Tibial nerve (tissue), 4 donors: ENCODE results near the gene IL1A.

Source experiments
- CTCF ChIP-seq, 5 experiments: fragments of 200-600 bp in 3 of 5; fragments of 450-650 bp in 2 of 5; sonication (generic) in 3 of 5; IDR thresholded peaks; one replicate each; pipeline ENCODE4 v1.5.1; 2016 to 2019; ENCODE audit warnings: antibody characterized with exemption in 5 of 5, mild to moderate bottlenecking in 3 of 5, moderate library complexity in 2 of 5
- EP300 ChIP-seq, 2 donors: sonication (generic); formaldehyde crosslinking; IDR thresholded peaks; one replicate each; pipeline ENCODE4 v1.6.1; 2017; ENCODE audit warnings: antibody characterized with exemption in 2 of 2, mild to moderate bottlenecking in 1 of 2

- no peak for TF ChIP-seq CTCF (IDR thresholded peaks at IDR 0.05)
- TF ChIP-seq EP300 (IDR thresholded peaks at IDR 0.05): no peak
These were observed 11.5 kb upstream of the IL1A start for GRCh38 chr2:112795774-112796173.
